Measurements from ENCODE around the gene SLC46A1.

Gene SLC46A1

DNA sequence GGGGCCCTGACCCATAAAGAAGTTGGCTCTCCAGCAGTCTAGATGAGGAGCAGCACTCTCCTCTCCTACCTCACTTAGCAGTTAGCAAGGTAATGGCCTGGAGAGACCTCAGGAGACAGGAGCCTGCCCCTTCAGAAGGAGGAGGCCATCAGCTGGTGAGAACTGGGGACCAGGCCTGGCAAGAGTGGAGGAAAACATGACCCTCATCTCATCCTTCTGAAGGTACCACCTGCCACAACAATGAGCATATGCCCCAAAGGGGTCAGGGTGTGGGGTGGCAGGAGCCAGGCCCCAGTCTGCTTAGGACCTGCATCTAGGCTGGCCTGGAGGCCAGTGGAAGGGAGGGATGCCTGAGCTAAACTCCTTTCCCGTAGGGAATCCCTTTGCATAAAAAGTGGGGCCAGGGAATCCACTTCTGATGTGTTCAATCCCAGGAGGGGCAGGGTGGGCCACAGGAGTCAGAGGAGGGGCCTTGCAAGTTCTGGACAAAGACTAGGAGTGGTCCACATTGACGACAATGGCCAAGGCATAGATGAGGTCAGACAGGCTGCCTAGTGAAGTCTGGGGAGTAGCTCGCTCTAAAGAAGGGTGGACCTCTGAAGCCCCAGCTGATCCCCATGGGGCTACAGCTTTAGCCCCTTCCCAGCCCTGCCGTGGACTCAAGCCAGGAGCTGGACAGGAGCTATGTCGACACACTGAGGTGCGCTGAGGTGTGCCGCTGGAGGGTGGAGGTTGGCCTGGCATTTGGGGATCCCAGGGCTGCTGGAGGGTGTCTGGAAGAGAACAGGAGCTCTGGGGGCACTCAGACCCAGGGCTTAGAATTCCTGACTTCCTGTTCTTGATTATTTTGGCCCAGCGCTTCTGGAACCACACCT is 42.0 kb downstream of the SLC46A1 start:
- in situ Hi-C loops (cut with MboI; ENCODE audit: low sequenced_read_pairs): no loop called here

DNA sequence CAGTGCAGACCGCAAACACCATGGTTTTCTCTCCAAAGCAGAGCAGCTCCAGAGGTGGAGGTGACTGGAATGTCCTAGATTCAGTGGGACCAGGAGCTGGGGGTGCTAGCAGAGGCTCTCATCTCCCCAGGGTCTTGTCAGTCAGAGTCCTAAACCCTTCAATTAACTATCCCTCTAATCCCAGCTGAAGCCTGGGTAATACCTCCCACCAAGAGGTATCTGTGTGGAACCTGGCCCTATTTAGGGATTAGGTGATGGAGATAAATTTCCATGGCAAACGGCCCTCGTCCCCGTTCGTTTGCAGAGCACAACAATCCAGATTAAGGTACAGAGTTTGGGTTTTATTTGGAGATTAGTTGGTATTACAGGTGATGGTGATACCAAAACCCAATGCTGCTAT is 42.8 kb downstream of the SLC46A1 start:
- in situ Hi-C loops (cut with MboI; ENCODE audit: low sequenced_read_pairs): no loop called here

DNA sequence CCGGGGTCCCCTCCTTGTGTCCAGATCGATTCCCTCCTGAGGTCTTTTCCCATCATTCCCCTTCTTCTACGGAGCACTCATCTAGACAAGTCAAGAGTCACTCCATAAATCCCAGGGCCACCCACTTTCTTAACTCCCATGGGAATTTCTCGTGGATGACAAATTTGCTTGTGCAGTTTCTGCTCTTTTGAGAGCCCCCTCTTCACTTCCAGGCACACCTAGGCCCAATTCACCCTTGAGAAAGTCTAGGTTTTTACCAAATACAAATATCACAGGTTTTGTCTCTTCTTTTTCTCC is 48.2 kb downstream of the SLC46A1 start:
- in situ Hi-C loops (cut with MboI; ENCODE audit: low sequenced_read_pairs): no loop called here

DNA sequence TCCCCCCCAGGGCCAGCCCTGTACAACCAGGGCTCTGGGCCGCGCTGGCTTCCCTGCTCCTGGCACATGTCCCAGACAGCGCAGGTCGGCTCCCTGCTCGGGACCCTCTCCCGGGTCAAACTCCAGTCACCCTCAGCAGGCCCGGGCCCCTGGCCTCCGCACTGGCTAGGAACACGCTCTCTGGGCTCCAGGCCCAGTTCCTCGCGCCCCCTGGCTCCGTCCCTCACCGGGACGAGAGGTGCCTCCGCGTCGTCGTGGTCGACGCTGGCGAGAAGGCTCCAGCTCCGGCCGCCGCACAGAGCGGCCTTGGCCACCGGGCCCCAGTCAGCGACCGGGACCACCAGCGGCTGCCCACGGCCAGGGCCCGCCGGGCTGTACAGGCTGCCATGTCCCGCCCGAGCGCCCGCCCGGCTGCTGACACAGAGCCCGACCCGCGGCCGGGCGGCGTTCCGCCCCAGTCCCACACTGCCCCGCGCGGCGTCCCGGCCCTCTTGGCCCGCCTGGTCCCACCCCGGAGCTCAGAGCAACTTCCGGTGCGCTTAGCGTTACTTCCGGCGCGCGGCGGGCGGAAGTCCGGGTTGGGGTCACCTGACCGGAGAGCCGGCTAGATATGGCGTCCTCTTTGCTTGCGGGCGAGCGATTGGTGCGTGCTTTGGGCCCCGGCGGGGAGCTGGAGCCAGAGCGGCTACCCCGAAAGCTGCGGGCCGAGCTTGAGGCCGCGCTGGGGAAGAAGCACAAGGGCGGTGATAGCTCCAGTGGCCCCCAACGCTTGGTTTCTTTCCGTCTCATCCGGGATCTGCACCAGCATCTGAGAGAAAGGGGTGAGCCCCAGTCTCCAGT is 48.7 kb downstream of the SLC46A1 start, which contains the start of gene POLDIP2:
Gene POLDIP2 (minus strand): TSS at position 467 of the 840 bp plus-strand sequence. CDS start 79 bp downstream, at position 388.
- in situ Hi-C loops (cut with MboI; ENCODE audit: low sequenced_read_pairs): no loop called here

DNA sequence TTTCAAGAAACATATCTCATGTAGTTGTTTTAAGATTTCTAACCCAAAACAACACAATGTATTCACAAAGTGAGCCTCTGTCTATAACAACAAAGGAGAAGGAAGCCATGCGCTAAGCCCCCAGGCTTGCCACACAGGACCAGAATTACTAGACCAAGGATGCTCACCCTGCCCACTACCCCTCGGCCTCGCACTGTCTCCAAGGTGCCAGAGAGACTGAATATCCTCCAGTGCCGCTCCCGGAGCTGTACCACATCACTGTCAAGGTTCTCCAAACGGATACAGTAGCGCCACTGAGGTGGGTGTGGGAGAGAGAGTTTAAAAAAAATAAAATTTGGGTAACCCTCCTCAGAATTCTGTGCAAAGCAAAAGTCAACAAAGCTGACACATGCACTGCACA is 55.7 kb downstream of the SLC46A1 start:
- in situ Hi-C loops (cut with MboI; ENCODE audit: low sequenced_read_pairs): no loop called here

DNA sequence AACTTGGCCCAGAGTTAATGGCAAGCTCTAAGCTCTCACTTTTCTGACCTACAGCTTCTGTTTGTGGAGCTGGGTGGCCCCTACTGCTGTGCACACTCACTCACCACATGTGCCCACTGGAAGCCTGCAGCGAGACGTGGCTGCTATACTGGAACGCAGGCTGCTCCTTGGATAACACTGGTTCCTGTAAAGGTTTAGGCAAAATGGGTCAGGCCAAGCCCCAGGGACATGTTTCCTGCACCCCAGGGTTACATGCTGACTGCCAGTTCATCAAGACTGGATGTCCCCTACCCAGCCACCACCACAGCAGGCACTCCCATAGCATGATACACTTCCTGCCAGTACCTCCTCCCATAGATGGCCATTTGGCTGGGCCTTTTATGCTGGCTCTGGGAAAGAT is 57.0 kb downstream of the SLC46A1 start:
- in situ Hi-C loops (cut with MboI; ENCODE audit: low sequenced_read_pairs): no loop called here

DNA sequence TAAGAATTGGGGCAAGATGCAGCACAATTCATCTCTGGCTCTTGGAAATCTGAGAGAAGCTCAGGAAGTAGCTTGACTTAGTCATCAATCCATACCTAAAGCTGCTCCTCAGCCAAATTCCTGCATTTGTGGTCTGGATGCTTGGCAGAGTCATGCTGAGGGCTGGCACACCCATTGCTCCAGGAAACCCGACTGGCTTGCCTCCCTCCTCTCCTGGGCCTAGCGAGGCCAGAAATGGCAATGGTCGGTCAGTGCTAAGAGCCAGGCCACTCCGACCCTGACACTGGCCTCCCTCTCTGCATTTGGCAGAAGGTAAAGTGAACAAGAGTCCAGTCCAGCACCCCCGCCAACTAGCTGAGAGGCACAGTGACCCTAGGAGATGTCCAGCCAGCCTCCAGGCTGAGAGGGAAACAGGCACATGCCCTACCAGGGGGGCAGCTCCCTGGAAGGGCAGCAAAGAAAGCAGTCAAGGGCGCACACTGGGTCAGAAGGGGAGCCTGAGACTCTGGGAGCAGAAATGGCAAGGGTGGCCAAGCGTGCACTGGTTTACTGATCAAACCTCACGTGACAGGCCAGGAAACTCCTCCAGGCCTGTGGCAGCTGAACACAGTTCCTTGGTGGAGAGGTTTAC is 58.6 kb downstream of the SLC46A1 start:
- in situ Hi-C loops (cut with MboI; ENCODE audit: low sequenced_read_pairs): no loop called here

DNA sequence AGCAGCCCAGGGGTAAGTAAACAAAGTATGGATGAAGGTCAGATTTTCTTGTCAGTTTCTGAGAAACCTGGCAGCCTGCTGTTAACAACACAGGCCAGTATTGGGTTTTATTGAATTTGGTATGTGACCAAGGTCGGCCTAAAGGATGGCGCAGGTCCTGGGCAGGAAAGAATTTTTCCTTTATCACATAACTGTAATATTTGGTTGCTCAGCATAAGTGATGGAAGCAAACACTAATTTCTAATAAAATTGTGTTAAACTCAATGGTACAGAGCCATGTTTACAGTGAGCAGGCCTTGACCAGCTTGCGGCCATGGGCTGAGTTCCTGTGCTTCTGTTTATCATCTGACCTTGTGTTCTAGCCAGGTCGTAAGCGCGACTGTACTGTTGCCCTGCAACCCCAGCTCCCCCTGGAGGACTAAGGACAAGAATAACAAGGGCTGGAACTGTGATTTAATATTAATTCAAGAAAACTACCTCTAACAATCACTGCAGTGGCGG is 59.2 kb downstream of the SLC46A1 start:
- in situ Hi-C loops (cut with MboI; ENCODE audit: low sequenced_read_pairs): no loop called here

DNA sequence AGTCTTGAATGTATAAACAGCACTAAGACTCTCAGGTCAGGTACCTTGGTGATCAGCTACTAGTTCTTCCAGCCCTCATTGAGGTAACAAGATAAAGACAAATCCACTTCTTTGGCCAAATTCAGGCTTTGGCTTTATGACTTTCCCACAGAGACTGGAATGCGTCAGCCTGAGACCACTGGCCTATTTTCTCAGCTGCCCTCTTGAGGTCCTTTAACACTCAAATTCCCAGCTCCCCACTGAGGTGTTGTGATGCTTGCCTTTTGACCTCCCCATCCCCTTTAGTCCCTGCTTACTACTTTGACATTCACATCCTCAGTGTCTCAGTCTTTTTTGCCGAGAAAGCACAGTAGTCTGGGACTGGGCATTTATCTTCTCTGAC is 59.8 kb downstream of the SLC46A1 start:
- in situ Hi-C loops (cut with MboI; ENCODE audit: low sequenced_read_pairs): no loop called here

DNA sequence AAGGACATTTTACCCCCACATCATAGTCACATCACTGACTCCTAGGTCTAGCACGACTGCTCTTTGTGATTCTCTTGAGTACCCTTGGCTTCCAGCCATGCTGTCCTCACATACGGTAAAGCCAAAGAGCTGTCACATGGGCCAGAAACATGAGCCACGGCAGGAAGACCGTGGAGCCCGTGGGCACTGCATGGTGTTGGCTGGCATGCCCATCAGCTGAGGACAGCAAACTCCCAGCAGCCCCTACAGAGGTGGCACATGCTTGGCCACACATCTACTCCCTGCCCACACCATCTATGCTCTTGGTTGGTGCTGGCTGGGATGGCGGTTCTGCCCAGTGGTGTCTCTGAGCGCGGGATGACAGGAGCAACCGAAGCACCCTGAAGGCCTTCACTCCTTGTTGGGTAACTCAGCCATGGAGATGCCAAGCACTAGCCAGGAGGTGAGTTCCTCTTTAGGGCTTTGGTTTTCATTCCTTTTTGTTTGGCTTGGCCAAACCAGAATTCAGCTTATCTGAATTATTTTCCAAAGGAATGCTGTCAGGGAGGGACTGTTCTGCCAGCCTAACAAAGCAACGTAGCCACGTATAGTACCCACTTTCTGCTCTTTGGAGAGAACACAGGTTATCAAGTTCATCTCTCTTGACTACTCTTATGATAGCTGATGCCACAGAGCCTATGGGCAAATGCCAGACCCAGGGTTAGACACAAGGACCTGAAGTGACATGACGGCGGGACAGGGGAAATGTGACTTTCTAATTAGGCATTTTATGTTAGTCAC is 60.4 kb downstream of the SLC46A1 start:
- in situ Hi-C loops (cut with MboI; ENCODE audit: low sequenced_read_pairs): no loop called here

Measured in HL-60/S4 (cell line).